Osteocyte (in vitro differentiated cells): ENCODE measurements around the gene NIN. TPM values are rescaled to one million over a fixed set of nuclear protein-coding genes. Genes with fewer than 3 reads are reported as not detected.

ENCODE experiments used
- DNase-seq: peaks from one replicate; pipeline ENCODE4 v3.0.0; 2021; ENCODE audit warnings: mixed read lengths; ENCODE audit not compliant: unreplicated experiment; ENCODE audit errors: extremely low spot score
- H3K27ac Mint-ChIP-seq: one replicate; pipeline ENCODE4 v1.8.0; 2021; ENCODE audit warnings: mild to moderate bottlenecking, mixed read lengths; ENCODE audit not compliant: unreplicated experiment
- H3K27me3 Mint-ChIP-seq: one replicate; pipeline ENCODE4 v1.8.0; 2021; ENCODE audit warnings: mixed read lengths; ENCODE audit not compliant: unreplicated experiment
- H3K36me3 Mint-ChIP-seq: one replicate; pipeline ENCODE4 v1.8.0; 2021; ENCODE audit warnings: mixed read lengths; ENCODE audit not compliant: unreplicated experiment
- H3K4me1 Mint-ChIP-seq: one replicate; pipeline ENCODE4 v1.8.0; 2021; ENCODE audit warnings: mixed read lengths; ENCODE audit not compliant: unreplicated experiment
- H3K4me3 Mint-ChIP-seq: one replicate; pipeline ENCODE4 v1.8.0; 2021; ENCODE audit warnings: mild to moderate bottlenecking, moderate library complexity, mixed read lengths; ENCODE audit not compliant: unreplicated experiment
- H3K9me3 Mint-ChIP-seq: one replicate; pipeline ENCODE4 v1.8.0; 2021; ENCODE audit warnings: mixed read lengths; ENCODE audit not compliant: unreplicated experiment
- CTCF ChIP-seq: fragments of 200-600 bp; sonication (generic); IDR thresholded peaks from 2 replicates; pipeline ENCODE4 v1.5.0; 2021; ENCODE audit warnings: antibody characterized with exemption, mild to moderate bottlenecking, moderate library complexity
- total RNA-seq: library from RNA; stranded (reverse); gene quantifications from 2 replicates; pipeline ENCODE4 v1.2.1, GENCODE V29; 2021

Gene NIN
- total RNA-seq, 1 donor from 2014 or later, result 50.2 TPM

- Mint-ChIP-seq H3K4me1 (peaks cover 25% of the 10 kb centered on the region), H3K9me3 (no peaks in the 10 kb centered on the region), H3K27me3 (no peaks in the 10 kb centered on the region), H3K36me3 (peaks cover 62% of the 10 kb centered on the region), H3K27ac (no peak overlapping the region), H3K4me3 (no peak overlapping the region)
- no peak for DNase-seq
- TF ChIP-seq CTCF, result no peak
Measured at GRCh38 chr14:50728836-50729235, 102.1 kb downstream of the NIN start.

- peaks cover 28% of the 10 kb centered on the region for H3K4me1 Mint-ChIP-seq
- TF ChIP-seq CTCF, result no peak
- H3K4me3 Mint-ChIP-seq, result no peak overlapping the region
- no peaks in the 10 kb centered on the region for H3K27me3 Mint-ChIP-seq
- no peaks in the 10 kb centered on the region for H3K9me3 Mint-ChIP-seq
- peak overlapping the region; percentile 46 for H3K27ac Mint-ChIP-seq
- peaks cover 63% of the 10 kb centered on the region for H3K36me3 Mint-ChIP-seq
- DNase-seq, result no peak
Measured at GRCh38 chr14:50726372-50727107, 104.4 kb downstream of the NIN start.

GRCh38 chr14:50725761-50726160 is 105.2 kb downstream of the NIN start:
- Mint-ChIP-seq H3K9me3 (no peaks in the 10 kb centered on the region), H3K36me3 (peaks cover 60% of the 10 kb centered on the region), H3K27me3 (no peaks in the 10 kb centered on the region), H3K4me3 (no peak overlapping the region), H3K4me1 (peaks cover 32% of the 10 kb centered on the region), H3K27ac (peak overlapping the region; percentile 31)
- no peak for DNase-seq
- TF ChIP-seq CTCF, result no peak

GRCh38 chr14:50719911-50720759 is 110.8 kb downstream of the NIN start:
- Mint-ChIP-seq H3K4me1 (peaks cover 25% of the 10 kb centered on the region), H3K36me3 (peaks cover 21% of the 10 kb centered on the region), H3K9me3 (no peaks in the 10 kb centered on the region), H3K4me3 (no peak overlapping the region), H3K27ac (peak overlapping the region; percentile 65), H3K27me3 (no peaks in the 10 kb centered on the region)
- no peak for TF ChIP-seq CTCF
- no peak for DNase-seq

- Mint-ChIP-seq H3K27me3 (no peaks in the 10 kb centered on the region), H3K9me3 (no peaks in the 10 kb centered on the region), H3K4me1 (peaks cover 20% of the 10 kb centered on the region), H3K36me3 (peaks cover 13% of the 10 kb centered on the region), H3K27ac (no peak overlapping the region), H3K4me3 (no peak overlapping the region)
- TF ChIP-seq CTCF, result no peak
- no peak for DNase-seq
Measured at GRCh38 chr14:50718949-50719348, 112.0 kb downstream of the NIN start.
